ENCODE results near the gene FRMPD3. TPM values are rescaled to one million over a fixed set of nuclear protein-coding genes. Genes with fewer than 3 reads are reported as not detected.

FRMPD3 gene
- total RNA-seq, 1 experiment from 2014 or later: 2.0 TPM

DNA sequence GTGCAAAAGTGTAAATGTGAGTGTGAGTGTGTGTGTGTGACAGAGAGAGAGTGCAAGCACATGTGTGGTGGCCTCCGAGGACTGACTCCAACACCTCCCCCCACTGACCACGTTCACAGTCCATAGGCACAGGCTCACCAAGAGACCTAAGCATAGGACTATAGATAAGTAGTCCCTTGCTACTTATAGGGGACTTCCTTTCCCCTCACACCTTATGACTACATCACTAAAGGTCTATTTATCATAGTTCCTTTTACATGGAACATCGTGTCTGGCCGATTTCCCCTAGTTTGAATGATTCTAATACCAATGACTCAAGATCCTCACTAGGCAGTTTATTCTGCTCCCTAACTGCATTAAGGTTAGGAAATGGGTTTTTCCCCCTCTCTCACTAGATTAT lies 17.8 kb downstream of the FRMPD3 start (continued):
- TF ChIP-seq, protein P1, sequence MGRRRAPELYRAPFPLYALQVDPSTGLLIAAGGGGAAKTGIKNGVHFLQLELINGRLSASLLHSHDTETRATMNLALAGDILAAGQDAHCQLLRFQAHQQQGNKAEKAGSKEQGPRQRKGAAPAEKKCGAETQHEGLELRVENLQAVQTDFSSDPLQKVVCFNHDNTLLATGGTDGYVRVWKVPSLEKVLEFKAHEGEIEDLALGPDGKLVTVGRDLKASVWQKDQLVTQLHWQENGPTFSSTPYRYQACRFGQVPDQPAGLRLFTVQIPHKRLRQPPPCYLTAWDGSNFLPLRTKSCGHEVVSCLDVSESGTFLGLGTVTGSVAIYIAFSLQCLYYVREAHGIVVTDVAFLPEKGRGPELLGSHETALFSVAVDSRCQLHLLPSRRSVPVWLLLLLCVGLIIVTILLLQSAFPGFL (CRISPR knock-in tag; IDR thresholded peaks at IDR 0.05; ENCODE audit: borderline replicate concordance): no peak
- TF ChIP-seq, protein P2, sequence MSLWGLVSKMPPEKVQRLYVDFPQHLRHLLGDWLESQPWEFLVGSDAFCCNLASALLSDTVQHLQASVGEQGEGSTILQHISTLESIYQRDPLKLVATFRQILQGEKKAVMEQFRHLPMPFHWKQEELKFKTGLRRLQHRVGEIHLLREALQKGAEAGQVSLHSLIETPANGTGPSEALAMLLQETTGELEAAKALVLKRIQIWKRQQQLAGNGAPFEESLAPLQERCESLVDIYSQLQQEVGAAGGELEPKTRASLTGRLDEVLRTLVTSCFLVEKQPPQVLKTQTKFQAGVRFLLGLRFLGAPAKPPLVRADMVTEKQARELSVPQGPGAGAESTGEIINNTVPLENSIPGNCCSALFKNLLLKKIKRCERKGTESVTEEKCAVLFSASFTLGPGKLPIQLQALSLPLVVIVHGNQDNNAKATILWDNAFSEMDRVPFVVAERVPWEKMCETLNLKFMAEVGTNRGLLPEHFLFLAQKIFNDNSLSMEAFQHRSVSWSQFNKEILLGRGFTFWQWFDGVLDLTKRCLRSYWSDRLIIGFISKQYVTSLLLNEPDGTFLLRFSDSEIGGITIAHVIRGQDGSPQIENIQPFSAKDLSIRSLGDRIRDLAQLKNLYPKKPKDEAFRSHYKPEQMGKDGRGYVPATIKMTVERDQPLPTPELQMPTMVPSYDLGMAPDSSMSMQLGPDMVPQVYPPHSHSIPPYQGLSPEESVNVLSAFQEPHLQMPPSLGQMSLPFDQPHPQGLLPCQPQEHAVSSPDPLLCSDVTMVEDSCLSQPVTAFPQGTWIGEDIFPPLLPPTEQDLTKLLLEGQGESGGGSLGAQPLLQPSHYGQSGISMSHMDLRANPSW (CRISPR knock-in tag; conservative IDR thresholded peaks at IDR 0.05; ENCODE audit: low read depth): no peak
- no peak for TF ChIP-seq TP53 (CRISPR knock-in tag; IDR thresholded peaks at IDR 0.05)
- TF ChIP-seq, protein P3, sequence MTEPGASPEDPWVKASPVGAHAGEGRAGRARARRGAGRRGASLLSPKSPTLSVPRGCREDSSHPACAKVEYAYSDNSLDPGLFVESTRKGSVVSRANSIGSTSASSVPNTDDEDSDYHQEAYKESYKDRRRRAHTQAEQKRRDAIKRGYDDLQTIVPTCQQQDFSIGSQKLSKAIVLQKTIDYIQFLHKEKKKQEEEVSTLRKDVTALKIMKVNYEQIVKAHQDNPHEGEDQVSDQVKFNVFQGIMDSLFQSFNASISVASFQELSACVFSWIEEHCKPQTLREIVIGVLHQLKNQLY (CRISPR knock-in tag; IDR thresholded peaks at IDR 0.05): no peak

DNA sequence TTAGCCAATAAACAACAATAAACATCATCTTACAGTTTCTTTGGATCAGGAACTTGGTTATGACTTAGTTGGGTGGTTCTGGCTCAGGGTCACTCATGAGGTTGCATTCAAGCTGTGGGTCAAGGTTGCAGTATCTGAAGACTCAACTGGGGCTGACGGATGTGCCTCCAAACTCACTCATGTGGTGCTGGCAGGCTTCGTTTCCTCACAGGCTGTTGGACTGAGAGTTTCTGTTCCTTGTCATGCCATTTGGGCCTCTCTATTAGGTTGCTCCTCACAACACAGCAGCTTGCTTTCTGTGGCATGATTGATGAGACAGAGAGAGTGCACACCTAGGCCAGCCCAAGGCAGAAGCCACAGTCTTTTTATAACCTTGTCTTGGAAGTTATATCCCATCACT lies 20.7 kb downstream of the FRMPD3 start:
- Mint-ChIP-seq H3K4me1 (peaks cover 11% of the 10 kb centered on the region; the same call in 1 of the 2 replicates), H3K9me3 (no peaks in the 10 kb centered on the region), H3K27ac (no peak overlapping the region), H3K4me3 (no peak overlapping the region), H3K36me3 (no peaks in the 10 kb centered on the region), H3K27me3 (ENCODE audit: low read depth) (no peaks in the 10 kb centered on the region)
- DNase-seq (ENCODE audit: low spot score): no peak
- TF ChIP-seq, protein P4, sequence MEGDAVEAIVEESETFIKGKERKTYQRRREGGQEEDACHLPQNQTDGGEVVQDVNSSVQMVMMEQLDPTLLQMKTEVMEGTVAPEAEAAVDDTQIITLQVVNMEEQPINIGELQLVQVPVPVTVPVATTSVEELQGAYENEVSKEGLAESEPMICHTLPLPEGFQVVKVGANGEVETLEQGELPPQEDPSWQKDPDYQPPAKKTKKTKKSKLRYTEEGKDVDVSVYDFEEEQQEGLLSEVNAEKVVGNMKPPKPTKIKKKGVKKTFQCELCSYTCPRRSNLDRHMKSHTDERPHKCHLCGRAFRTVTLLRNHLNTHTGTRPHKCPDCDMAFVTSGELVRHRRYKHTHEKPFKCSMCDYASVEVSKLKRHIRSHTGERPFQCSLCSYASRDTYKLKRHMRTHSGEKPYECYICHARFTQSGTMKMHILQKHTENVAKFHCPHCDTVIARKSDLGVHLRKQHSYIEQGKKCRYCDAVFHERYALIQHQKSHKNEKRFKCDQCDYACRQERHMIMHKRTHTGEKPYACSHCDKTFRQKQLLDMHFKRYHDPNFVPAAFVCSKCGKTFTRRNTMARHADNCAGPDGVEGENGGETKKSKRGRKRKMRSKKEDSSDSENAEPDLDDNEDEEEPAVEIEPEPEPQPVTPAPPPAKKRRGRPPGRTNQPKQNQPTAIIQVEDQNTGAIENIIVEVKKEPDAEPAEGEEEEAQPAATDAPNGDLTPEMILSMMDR (IDR thresholded peaks at IDR 0.05): no peak
- TF ChIP-seq ZNF423 (CRISPR knock-in tag; IDR thresholded peaks at IDR 0.05) (no peak), ATF1 (CRISPR knock-in tag; IDR thresholded peaks at IDR 0.05) (no peak)
- TF ChIP-seq, protein P2 (CRISPR knock-in tag; conservative IDR thresholded peaks at IDR 0.05; ENCODE audit: low read depth): no peak
- TF ChIP-seq, protein P5, sequence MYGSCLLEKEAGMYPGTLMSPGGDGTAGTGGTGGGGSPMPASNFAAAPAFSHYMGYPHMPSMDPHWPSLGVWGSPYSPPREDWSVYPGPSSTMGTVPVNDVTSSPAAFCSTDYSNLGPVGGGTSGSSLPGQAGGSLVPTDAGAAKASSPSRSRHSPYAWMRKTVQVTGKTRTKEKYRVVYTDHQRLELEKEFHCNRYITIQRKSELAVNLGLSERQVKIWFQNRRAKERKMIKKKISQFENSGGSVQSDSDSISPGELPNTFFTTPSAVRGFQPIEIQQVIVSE (CRISPR knock-in tag; IDR thresholded peaks at IDR 0.05; ENCODE audit: borderline replicate concordance): no peak
- ChIA-PET POLR2A (no interaction called here), CTCF (interaction anchor here (0.7 to 1.7 kb wide), 6 partner anchors 7 to 576 kb away, joined by 3 to 19 read pairs (median 6); no protein-coding TSS in a partner anchor)
- ATAC-seq: no peak

DNA sequence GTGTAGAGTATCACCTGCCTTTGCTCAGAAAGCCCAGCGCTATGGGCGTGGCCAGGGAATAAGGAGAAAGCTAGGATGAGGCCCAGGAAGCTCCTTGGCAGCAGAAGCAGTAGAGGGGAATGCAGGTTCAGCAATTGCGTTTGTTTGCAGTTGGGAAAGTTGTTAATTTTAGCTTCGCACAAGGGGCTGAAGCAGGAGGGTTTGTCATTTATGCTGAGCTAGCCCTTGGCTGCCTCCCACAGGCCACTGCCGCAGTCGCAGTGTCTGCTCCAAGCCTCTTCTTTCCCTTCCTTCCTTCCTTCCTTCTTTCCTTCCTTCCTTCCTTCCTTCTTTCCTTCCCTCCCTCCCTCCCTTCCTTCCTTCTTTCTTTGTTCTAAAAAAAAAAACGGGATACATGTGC lies 21.5 kb downstream of the FRMPD3 start:
- Mint-ChIP-seq H3K27ac (no peak overlapping the region), H3K36me3 (no peaks in the 10 kb centered on the region), H3K4me3 (no peak overlapping the region), H3K4me1 (peaks cover 5% of the 10 kb centered on the region; the same call in 1 of the 2 replicates), H3K27me3 (ENCODE audit: low read depth) (no peaks in the 10 kb centered on the region), H3K9me3 (no peaks in the 10 kb centered on the region)
- ATAC-seq (peak; percentile 81), DNase-seq (ENCODE audit: low spot score) (no peak)
- CTCF ChIA-PET: interaction anchor here (0.7 to 1.7 kb wide), 11 partner anchors 8 to 577 kb away, joined by 3 to 19 read pairs (median 4); no protein-coding TSS in a partner anchor
- POLR2A ChIA-PET: no interaction called here
- TF ChIP-seq, protein P2 (CRISPR knock-in tag; conservative IDR thresholded peaks at IDR 0.05; ENCODE audit: low read depth): no peak
- TF ChIP-seq ETV6 (CRISPR knock-in tag; IDR thresholded peaks at IDR 0.05) (no peak), ZNF121 (CRISPR knock-in tag; IDR thresholded peaks at IDR 0.05) (no peak), EMX1 (CRISPR knock-in tag; IDR thresholded peaks at IDR 0.05) (no peak), MXD4 (CRISPR knock-in tag; IDR thresholded peaks at IDR 0.05; ENCODE audit: borderline replicate concordance) (no peak), IRF2 (CRISPR knock-in tag; IDR thresholded peaks at IDR 0.05; ENCODE audit: borderline replicate concordance, low read depth) (no peak), GTF2I (CRISPR knock-in tag; conservative IDR thresholded peaks at IDR 0.05) (no peak)
- TF ChIP-seq, protein P6, sequence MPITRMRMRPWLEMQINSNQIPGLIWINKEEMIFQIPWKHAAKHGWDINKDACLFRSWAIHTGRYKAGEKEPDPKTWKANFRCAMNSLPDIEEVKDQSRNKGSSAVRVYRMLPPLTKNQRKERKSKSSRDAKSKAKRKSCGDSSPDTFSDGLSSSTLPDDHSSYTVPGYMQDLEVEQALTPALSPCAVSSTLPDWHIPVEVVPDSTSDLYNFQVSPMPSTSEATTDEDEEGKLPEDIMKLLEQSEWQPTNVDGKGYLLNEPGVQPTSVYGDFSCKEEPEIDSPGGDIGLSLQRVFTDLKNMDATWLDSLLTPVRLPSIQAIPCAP (CRISPR knock-in tag; IDR thresholded peaks at IDR 0.05): no peak
- TF ChIP-seq, protein P7, sequence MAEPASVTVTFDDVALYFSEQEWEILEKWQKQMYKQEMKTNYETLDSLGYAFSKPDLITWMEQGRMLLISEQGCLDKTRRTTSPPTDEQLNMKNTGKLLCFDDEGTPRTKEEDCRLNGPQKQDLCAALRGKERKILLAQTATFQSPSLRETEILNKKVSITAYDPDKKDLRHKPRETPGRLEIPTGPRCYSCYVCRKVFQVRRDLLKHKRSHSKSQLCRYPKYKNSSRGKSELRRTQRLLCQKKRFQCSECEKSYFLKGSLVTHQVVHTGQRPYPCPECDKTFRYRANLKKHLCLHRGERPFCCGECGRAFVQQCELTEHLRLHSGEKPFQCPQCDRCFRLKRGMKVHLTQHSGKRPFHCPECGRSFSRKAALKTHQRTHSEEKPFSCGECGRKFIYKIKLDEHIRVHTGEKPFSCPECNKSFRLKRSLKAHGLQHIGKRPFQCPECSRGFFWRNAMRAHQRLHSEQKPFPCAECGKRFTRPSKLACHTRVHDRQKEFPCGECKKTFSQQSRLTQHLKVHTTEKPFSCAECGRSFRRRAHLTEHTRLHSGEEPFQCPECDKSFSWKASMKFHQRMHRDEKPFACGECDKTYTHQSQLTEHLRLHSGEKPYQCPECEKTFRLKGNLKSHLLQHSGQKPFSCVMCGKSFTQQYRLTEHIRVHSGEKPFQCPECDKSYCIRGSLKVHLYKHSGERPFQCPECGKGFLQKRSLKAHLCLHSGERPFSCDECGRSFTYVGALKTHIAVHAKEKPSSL (CRISPR knock-in tag; conservative IDR thresholded peaks at IDR 0.05): no peak
